Adipose tissue (tissue), 3 donors: ENCODE results near the gene PATL2. TPM values are rescaled to one million over a fixed set of nuclear protein-coding genes. Genes with fewer than 3 reads are reported as not detected.
"Not testable (repeated sequence)": the region's sequence is repeated elsewhere in the genome, so short reads cannot be mapped to it uniquely, and the experiment has no call there.

Source experiments
- H3K27ac ChIP-seq: one replicate; pipeline ENCODE4 v1.5.1; 2013; ENCODE audit warnings: low read depth, low read length
- WGBS, 3 donors: extraction: QIAGEN DNeasy Blood & Tissue Kit; methylation state at CpG; one replicate each; pipeline ENCODE4 v1.1.7; 2013; 5-methylcytosine and 5-hydroxymethylcytosine counted together
- polyA plus RNA-seq, 3 donors: library from polyadenylated mRNA; stranded (reverse); fragments of 200-250 nt; gene quantifications; one replicate each; pipeline ENCODE4 v1.2.3, GENCODE V29; 2013
- donor health status: healthy with polysubstance abuse.
- donor health status: Bipolar disorder and iron deficiency.
- donor health status: healthy.

Gene PATL2
- polyA plus RNA-seq, 3 donors = 0.47 to 0.54 TPM; not detected in 1

DNA sequence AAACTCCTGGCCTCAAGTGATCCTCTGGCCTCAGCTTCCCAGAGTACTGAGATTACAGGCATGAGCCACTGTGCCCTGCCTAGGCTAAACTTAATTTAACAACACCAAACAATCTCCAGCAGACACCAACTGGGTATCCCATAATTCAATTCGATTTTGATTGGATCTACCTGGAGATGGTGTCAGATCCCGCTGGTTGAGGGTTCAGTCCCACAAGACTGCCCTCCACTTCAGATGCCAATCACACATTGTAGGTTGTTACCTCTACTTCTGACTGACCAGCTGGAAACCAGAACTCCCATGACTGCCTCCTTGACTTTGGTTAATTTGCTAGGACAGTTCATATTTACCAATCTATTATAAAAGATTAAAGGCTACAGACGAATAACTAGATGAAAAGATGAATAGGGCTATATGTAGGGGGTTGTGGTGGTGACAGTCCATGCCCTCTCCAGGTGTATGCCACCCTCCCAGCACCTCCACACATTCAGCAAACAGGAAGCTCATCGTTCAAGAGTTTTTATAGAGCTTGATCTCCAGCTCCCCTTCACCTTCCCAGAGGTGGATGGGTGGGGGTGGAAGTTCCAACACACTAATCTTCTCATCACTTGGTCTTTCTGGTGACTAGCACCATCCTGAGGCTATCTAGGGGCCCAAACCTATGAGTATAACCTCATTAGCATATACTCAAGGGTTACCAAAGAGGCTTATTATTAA, 9.5 kb upstream of the PATL2 start:
- 83 to 87% (median 84%) methylated on average over 4 of the region's 4 CpGs for WGBS, 3 donors
- no peak overlapping the region for H3K27ac ChIP-seq

DNA sequence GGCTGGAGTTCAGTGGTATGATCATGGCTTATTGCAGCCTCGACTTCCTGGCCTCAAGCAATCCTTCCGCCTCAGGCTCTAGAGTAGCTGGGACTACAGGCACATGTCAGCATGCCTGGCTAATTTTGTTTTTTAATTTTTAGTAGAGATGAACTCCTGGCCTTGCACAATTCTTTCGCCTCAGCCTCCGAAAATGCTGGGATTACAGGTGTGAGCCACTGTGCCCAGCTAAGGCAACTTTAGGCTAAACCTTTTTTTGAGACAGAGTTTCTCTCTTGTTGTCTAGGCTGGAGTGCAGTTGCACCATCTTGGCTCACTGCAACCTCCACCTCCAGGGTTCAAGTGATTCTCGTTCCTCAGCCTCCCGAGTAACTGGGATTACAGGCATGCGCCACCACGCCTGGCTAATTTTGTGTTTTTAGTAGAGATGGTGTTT, 8.9 kb upstream of the PATL2 start:
- 83 to 91% (median 86%) methylated on average over 8 of the region's 8 CpGs for WGBS, 3 donors
- not testable (repeated sequence) for H3K27ac ChIP-seq

DNA sequence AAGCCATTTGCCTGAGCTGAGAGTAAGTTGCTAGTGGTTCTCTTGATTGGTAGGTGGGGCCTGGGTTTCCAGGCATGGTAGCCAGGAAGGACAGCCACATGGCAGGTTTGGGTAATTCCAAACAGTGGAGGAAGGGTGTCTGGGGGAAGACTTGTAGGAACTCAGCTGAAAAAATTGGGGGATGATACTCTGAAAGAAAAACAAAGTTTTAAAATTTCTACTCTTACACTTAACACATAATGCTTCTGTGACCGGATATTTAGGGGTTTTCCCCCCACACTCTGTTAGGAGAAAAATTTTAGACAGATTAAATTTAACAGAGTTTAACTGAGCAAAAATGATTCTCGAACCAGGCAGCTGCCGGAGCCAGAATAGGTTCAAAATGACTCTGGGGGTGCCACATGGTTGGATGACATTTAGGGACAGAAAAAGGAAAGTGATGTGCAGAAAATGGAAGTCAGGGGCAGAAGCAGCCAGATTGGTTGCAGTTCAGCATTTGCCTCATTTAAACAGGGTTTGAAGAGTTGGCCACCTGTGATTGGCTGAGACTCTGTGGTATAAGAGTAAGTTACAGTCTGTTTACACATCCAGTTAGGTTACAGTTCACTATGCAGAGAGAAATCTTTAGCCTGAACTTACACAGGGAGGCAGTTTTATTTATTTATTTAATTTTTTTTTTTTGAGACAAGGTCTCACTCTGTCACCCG, 8.3 kb upstream of the PATL2 start:
- WGBS, 3 donors = 70 to 71% (median 70%) methylated on average over 4 of the region's 4 CpGs
- no peak overlapping the region for H3K27ac ChIP-seq

DNA sequence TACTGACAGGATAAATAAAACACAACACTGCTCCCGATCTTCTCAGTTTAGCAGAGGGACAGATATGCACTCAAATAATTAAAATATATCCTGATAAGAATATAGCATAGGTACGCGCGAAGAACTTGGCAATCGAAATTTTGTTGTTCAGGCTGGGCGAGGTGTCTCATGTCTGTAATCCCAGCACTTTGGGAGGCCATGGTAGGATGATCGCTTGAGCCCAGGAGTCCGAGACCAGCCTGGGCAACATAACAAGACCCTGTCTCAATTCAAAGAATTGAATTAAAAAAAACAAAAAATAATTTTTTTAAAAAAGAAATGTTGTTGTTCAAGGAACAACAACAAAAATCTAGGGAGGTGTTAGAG, 7.8 kb upstream of the PATL2 start:
- 87 to 90% (median 90%) methylated on average over 8 of the region's 8 CpGs for WGBS, 3 donors
- H3K27ac ChIP-seq = no peak overlapping the region

DNA sequence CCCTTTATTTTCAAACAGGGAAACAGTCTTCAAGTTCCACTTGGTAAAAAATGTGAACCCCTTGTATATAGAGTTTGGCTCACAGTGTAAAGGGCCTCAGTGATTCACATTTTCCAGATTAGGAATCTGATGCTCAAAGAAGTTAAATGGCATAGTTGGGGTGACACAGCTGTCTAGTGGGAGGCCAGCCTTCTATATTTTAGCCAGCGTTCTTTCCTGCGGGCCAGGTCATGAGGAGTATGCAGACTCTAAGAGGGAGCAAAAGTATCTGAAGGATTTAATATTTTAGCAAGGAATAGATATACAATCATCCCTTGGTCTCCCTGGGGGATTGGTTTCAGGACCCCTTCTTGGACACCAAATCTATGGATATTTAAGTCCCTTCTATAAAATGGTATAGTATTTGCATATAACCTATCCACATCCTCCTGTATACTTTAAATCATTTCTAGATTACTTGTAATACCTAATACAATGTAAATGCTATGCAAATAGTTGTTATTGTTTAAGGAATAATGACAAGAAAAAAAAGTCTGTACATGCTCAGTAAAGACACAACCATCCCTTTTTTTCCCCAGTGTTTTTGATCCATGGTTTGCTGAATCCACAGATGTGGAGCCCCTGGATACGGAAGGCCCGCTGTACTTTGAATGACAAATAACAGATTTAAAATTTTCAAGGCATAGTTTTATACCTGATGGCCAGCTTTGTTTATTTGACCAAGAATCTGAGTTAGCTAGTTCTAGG, 7.2 kb upstream of the PATL2 start:
- WGBS, 3 donors = 66 to 69% (median 67%) methylated on average over 4 of the region's 4 CpGs
- no peak overlapping the region for H3K27ac ChIP-seq

DNA sequence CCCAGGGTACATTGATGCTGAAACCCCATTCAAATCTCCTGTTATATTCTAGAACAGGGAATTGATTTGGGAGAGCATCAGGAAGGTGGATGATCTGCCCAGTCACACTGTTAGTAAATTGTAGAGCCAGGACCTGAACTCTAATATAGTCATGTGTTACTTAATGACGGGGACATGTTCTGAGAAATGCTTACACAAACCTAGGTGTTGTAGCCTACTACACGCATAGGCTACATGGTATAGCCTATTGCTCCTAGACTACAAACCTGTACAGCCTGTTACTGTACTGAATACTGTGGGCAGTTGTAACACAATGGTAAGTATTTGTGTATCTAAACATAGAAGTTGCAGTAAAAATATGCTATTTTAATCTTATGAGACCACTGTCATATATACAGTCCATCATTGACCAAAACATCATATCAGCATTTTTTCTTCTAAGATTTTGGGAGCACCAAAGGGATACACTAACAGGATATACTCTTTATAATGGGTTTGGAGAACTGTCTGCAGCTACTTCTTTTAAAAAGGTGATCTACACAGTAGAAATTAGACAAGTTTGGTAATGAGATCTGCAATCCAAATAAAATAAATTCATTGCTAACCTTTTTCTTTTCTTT, 6.0 kb upstream of the PATL2 start:
- WGBS, 3 donors = 88 to 90% (median 90%) methylated on average over 2 of the region's 2 CpGs

DNA sequence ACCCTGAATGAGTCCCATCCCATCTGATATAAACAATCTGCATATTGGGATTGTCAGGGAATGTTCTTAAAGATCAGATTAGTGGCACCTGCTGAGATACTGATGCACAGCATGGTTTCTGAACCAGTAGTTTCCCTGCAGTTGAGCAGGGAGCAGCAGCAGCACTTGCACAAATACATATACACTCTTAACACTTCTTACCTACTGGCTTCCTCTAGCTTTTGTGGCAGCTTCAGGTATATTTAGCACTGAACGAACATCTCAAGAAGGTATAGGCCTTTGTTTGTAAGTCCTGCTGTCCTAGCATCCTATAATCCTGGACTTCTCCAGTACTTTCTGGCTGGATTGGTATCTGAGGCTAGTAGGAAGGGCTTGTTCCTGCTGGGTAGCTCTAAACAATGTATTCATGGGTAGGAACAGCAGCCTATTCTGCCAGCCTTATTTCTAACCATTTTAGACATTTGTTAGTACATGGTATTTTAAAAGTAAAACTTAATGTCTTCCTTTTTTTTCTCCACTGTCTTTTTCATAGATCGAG, 4.7 kb upstream of the PATL2 start:
- no peak overlapping the region for H3K27ac ChIP-seq
- 78 to 80% (median 79%) methylated on average over 2 of the region's 2 CpGs for WGBS, 3 donors

More for the DNA sequence above, 6.0 kb upstream of the PATL2 start:
- H3K27ac ChIP-seq = no peak overlapping the region

DNA sequence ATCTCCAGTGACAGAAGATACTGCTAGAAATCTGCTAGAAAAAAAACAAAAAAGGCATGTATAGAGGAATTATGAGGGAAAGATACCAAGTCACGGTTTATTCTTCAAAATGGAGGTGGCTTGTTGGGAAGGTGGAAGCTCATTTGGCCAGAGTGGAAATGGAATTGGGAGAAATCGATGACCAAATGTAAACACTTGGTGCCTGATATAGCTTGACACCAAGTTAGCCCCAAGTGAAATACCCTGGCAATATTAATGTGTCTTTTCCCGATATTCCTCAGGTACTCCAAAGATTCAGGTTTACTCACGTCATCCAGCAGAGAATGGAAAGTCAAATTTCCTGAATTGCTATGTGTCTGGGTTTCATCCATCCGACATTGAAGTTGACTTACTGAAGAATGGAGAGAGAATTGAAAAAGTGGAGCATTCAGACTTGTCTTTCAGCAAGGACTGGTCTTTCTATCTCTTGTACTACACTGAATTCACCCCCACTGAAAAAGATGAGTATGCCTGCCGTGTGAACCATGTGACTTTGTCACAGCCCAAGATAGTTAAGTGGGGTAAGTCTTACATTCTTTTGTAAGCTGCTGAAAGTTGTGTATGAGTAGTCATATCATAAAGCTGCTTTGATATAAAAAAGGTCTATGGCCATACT, 4.1 kb upstream of the PATL2 start:
- WGBS, 3 donors = 68 to 84% (median 70%) methylated on average over 6 of the region's 6 CpGs
- no peak overlapping the region for H3K27ac ChIP-seq

DNA sequence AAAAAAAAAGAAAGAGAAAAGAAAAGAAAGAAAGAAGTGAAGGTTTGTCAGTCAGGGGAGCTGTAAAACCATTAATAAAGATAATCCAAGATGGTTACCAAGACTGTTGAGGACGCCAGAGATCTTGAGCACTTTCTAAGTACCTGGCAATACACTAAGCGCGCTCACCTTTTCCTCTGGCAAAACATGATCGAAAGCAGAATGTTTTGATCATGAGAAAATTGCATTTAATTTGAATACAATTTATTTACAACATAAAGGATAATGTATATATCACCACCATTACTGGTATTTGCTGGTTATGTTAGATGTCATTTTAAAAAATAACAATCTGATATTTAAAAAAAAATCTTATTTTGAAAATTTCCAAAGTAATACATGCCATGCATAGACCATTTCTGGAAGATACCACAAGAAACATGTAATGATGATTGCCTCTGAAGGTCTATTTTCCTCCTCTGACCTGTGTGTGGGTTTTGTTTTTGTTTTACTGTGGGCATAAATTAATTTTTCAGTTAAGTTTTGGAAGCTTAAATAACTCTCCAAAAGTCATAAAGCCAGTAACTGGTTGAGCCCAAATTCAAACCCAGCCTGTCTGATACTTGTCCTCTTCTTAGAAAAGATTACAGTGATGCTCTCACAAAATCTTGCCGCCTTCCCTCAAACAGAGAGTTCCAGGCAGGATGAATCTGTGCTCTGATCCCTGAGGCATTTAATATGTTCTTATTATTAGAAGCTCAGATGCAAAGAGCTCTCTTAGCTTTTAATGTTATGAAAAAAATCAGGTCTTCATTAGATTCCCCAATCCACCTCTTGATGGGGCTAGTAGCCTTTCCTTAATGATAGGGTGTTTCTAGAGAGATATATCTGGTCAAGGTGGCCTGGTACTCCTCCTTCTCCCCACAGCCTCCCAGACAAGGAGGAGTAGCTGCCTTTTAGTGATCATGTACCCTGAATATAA, 2.2 kb upstream of the PATL2 start:
- WGBS, 3 donors = 41 to 78% (median 46%) methylated on average over 5 of the region's 5 CpGs
- no peak overlapping the region for H3K27ac ChIP-seq

DNA sequence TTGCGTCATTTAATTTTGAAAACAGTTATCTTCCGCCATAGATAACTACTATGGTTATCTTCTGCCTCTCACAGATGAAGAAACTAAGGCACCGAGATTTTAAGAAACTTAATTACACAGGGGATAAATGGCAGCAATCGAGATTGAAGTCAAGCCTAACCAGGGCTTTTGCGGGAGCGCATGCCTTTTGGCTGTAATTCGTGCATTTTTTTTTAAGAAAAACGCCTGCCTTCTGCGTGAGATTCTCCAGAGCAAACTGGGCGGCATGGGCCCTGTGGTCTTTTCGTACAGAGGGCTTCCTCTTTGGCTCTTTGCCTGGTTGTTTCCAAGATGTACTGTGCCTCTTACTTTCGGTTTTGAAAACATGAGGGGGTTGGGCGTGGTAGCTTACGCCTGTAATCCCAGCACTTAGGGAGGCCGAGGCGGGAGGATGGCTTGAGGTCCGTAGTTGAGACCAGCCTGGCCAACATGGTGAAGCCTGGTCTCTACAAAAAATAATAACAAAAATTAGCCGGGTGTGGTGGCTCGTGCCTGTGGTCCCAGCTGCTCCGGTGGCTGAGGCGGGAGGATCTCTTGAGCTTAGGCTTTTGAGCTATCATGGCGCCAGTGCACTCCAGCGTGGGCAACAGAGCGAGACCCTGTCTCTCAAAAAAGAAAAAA, 1.4 kb upstream of the PATL2 start:
- peak overlapping the region; percentile 57 for H3K27ac ChIP-seq
- 3 to 23% (median 4%) methylated on average over 24 of the region's 24 CpGs for WGBS, 3 donors

DNA sequence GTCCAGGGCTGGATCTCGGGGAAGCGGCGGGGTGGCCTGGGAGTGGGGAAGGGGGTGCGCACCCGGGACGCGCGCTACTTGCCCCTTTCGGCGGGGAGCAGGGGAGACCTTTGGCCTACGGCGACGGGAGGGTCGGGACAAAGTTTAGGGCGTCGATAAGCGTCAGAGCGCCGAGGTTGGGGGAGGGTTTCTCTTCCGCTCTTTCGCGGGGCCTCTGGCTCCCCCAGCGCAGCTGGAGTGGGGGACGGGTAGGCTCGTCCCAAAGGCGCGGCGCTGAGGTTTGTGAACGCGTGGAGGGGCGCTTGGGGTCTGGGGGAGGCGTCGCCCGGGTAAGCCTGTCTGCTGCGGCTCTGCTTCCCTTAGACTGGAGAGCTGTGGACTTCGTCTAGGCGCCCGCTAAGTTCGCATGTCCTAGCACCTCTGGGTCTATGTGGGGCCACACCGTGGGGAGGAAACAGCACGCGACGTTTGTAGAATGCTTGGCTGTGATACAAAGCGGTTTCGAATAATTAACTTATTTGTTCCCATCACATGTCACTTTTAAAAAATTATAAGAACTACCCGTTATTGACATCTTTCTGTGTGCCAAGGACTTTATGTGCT, 721 bp upstream of the PATL2 start:
- 0 to 1% (median 0%) methylated on average over 45 to 46 of the region's 46 CpGs for WGBS, 3 donors
- peak overlapping the region; percentile 99 for H3K27ac ChIP-seq

DNA sequence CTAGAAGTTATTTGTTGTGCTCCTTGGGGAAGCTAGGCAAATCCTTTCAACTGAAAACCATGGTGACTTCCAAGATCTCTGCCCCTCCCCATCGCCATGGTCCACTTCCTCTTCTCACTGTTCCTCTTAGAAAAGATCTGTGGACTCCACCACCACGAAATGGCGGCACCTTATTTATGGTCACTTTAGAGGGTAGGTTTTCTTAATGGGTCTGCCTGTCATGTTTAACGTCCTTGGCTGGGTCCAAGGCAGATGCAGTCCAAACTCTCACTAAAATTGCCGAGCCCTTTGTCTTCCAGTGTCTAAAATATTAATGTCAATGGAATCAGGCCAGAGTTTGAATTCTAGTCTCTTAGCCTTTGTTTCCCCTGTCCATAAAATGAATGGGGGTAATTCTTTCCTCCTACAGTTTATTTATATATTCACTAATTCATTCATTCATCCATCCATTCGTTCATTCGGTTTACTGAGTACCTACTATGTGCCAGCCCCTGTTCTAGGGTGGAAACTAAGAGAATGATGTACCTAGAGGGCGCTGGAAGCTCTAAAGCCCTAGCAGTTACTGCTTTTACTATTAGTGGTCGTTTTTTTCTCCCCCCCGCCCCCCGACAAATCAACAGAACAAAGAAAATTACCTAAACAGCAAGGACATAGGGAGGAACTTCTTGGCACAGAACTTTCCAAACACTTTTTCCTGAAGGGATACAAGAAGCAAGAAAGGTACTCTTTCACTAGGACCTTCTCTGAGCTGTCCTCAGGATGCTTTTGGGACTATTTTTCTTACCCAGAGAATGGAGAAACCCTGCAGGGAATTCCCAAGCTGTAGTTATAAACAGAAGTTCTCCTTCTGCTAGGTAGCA, 657 bp downstream of the PATL2 start:
- 13 to 33% (median 13%) methylated on average over 11 of the region's 11 CpGs for WGBS, 3 donors
- peak overlapping the region; percentile 99 for H3K27ac ChIP-seq

DNA sequence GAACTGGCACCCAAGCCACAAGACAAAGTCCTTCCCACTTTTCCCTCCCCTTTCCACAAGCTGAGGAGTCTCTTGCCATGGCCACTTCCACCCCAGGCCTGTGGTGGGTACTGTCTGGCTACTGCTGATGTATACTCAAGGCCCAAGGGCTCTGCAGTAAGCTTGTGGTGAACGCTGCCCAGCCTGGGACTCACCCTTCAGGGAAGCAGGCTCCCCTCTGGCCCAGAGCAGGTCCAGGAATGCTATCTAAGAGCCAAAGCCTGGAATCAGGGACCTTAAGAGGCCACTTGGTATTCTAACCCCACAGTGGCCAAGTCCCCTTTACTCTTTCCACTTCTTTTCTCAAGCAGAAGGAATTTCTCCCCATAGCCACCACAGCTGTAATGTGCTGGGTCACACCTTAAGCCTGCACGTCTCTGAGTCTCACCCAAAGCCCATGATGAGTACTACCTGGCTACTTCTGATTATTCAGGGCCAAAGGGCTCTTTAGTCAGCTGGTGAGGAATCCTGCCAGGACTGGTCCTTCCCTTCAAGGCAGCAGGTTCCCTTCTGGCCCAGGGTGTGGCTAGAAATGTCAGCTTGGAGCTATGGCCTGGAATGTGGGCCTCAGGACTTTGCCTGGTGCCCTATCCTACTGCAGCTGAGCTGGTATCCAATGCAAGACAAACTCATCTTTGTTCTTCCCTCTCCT, 4.0 kb downstream of the PATL2 start:
- 89 to 99% (median 94%) methylated on average over 2 of the region's 2 CpGs for WGBS, 3 donors
- no peak overlapping the region for H3K27ac ChIP-seq

DNA sequence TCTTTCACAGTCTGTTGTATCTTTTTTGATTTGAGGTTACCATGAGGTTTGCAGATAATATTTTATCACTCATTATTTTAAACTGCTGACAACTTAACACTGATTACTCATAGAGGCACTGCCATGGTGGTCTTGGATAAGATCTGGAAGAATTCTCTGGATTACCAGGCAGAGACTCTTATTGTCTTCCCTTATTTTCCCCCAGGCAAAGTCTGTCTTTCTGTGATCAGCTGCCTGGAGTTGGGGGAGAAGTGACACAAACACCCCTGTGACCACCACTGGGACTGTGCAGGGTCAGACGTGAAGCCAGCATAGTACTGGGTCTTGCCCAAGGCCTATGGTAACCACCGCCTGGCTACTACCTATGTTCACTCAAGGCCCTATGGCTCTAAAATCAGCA, 4.7 kb downstream of the PATL2 start:
- H3K27ac ChIP-seq = no peak overlapping the region
- 94 to 97% (median 96%) methylated on average over 2 of the region's 2 CpGs for WGBS, 3 donors

DNA sequence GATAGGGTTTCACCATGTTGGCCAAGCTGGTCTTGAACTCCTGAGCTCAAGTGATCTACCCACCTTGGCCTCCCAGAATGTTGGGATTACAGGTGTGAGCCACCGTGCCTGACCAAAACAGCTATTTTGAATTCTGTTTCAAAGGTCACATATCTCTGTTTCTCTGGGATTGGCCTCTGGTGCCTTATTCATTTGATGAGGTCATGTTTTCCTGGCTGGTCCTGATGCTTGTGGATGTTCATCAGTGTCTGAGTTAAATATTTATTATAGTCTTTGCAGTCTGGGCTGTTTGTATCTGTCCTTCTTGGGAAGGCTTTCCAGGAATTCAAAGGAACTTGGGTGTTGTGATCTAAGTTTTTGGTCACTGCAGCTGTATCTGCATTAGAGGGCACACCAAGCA, 5.1 kb downstream of the PATL2 start:
- no peak overlapping the region for H3K27ac ChIP-seq
- whole genome bisulfite sequencing, 3 donors = 78 to 87% (median 85%) methylated on average over 1 of the region's 1 CpG
